Measurements from ENCODE around the gene FCRL6.

GRCh38 chr1:159862031-159862430, 59.9 kb downstream of the FCRL6 start:
- TF ChIP-seq, protein P1, sequence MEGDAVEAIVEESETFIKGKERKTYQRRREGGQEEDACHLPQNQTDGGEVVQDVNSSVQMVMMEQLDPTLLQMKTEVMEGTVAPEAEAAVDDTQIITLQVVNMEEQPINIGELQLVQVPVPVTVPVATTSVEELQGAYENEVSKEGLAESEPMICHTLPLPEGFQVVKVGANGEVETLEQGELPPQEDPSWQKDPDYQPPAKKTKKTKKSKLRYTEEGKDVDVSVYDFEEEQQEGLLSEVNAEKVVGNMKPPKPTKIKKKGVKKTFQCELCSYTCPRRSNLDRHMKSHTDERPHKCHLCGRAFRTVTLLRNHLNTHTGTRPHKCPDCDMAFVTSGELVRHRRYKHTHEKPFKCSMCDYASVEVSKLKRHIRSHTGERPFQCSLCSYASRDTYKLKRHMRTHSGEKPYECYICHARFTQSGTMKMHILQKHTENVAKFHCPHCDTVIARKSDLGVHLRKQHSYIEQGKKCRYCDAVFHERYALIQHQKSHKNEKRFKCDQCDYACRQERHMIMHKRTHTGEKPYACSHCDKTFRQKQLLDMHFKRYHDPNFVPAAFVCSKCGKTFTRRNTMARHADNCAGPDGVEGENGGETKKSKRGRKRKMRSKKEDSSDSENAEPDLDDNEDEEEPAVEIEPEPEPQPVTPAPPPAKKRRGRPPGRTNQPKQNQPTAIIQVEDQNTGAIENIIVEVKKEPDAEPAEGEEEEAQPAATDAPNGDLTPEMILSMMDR (IDR thresholded peaks at IDR 0.05; ENCODE audit: insufficient read depth, low read depth, low read length) = no peak
- TF ChIP-seq EZH2 (IDR thresholded peaks at IDR 0.05; ENCODE audit: insufficient read depth, low read length) = no peak

All from astrocyte (in vitro differentiated cells and primary cell).